ENCODE measurements around the gene INTS15.

DNA sequence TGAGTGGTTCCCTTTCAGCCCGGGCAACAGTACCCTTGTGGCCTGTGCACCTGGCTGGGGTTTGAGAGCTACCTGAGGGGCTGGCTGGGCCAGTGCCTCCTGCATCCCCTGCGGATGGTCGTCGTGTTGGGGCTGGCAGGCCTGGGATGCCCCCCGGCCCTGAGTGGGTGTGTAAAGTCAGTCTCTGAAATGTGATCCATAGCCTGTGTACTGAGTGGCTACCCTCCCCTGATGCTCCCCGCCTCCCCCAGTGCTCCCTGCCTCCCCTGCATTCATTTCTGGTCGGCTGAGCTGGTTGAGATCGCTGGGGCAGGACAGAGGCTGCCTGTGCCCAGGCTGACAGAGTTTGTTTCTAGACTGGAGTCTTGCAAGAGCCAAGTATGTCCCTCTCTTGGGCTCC is 56.6 kb downstream of the INTS15 start:
- no peak for TF ChIP-seq SIN3A (IDR thresholded peaks at IDR 0.05; ENCODE audit: borderline replicate concordance, insufficient read depth, low read depth, low read length)
- TF ChIP-seq, protein P1, sequence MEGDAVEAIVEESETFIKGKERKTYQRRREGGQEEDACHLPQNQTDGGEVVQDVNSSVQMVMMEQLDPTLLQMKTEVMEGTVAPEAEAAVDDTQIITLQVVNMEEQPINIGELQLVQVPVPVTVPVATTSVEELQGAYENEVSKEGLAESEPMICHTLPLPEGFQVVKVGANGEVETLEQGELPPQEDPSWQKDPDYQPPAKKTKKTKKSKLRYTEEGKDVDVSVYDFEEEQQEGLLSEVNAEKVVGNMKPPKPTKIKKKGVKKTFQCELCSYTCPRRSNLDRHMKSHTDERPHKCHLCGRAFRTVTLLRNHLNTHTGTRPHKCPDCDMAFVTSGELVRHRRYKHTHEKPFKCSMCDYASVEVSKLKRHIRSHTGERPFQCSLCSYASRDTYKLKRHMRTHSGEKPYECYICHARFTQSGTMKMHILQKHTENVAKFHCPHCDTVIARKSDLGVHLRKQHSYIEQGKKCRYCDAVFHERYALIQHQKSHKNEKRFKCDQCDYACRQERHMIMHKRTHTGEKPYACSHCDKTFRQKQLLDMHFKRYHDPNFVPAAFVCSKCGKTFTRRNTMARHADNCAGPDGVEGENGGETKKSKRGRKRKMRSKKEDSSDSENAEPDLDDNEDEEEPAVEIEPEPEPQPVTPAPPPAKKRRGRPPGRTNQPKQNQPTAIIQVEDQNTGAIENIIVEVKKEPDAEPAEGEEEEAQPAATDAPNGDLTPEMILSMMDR (IDR thresholded peaks at IDR 0.05): no peak
